HG03139 (cell line): ENCODE results near the gene ARHGAP24.

ENCODE experiments used
- ATAC-seq: cut with Tn5 transposase; IDR thresholded peaks from one replicate; pipeline ENCODE4 v1.9.1; 2021; ENCODE audit not compliant: unreplicated experiment

Gene ARHGAP24

DNA sequence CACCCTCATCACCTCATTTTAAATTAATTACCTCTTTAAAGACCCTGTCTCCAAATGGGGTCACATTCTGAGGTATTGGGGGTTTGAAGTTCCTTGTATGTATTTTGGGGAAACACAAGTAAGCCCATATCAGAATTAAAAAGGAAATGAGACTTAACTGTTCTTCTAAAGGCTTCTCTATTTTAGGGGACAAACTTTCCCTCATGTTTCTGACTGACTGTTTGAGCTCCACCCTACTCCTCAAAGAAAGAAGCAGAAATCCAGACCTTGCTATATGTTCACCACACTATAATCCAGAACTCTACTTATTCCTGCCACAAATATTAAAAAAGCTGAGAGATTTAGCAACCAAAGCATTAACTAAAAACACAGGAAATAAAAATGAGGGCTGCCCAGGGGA lies 258.8 kb downstream of the ARHGAP24 start:
- ATAC-seq, result no peak

GRCh38 chr4:85734424-85734831 lies 259.5 kb downstream of the ARHGAP24 start:
- no peak for ATAC-seq

DNA sequence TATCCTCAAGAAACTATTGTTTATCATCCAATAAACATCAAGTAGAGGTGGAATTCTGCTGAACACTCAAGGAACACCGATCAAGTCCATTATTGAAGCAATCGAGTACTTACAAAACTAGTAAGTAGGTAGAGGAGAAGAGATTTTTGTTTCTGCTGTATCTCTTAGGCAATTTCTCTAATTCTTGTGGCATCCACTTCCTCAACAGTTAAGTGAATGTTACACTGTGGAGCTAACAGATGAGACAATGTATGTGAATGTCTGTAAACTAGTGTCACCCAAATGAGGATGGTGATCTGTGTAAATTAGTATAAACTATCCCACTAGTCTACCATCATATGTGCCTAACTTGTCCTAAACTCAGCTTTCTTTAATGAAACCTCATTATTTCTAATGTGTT lies 261.6 kb downstream of the ARHGAP24 start:
- ATAC-seq, result no peak

DNA sequence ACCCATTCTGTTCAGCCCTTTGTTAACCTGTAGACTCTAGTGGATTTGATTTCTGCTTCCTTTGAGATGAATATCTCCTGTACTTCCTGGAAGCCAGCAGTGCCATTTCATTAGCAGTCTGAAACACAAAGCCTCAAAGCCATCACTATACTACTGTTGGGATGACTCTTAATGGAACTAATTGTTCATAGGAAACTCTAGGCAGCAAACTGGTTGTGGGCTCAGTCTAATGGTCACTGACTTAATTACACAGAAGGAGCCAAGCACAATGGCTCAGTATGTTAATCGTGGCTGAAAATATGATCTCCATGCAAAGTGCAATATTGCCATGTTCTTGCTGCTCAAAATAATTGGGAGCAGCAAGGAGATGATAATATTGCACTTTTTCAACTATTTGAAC lies 262.3 kb downstream of the ARHGAP24 start:
- ATAC-seq, result no peak

GRCh38 chr4:85738721-85739120 lies 263.8 kb downstream of the ARHGAP24 start:
- no peak for ATAC-seq

DNA sequence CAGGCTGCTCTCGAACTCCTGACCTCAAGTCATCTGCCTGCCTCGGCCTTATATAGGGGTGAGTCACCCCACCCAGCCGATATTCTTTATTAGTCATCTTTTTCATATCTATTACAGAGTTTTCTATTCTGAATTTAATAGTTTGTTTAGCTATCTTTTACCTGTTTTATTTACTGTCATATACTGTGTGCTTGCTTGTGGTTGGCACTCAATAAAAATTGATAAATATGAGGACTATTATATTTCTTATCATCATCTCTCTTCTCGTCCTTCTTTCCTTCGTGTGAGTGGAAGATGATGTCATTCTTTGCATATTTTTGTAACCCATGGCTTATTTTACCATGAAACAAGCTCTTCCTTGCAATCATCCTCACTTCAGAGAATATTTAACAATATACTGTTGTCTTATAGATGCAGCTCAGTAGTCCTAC lies 265.5 kb downstream of the ARHGAP24 start:
- ATAC-seq, result no peak

DNA sequence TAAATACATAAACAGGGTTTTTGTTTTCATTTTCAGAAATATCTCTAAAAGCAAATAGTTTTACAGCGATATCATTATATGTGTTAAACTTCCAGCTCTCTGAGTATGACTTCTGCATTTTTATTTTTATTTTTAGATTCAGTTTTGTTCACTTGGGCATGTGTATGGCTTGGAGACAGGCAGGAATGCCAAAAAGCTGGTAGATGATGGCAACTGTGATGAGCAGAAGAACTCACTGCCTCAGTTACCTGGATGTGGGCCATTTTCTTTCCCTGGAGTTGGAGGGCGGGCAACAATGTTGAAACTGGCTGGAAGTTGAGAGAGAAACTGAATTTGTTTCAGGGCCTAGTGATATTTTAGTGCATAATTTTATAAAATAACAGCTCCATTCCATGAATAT lies 266.4 kb downstream of the ARHGAP24 start:
- ATAC-seq, result no peak

DNA sequence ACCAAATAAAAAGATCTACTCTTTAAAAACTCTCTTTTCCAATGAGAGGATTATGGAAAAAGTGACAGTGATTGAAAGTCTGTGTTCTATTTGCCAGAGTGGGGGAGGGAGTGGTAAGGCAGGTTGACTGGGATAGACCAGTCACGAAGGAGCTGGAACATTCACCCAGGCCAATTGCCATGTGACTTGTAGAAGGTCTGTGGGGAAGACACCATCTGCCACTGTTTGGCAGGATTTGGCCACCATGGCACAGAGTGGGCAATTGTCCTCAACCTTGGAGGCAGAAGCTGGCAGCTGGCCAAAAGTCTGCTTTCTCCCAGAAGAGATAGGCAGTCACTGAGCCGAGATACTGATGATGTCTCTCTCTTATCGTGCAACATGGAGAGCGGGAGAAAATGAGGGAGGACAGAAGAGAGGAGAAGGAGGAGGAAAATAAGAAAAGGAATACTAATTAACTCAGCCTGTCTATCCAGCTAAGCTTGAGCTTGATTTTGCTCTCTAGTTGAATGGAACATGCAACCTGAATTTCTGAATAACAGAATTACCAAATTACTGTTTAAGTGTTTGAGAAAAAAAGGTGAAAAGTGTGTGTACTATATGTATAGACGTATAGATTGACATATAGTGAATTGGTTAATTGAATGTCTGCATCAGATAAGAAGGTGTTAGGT lies 267.1 kb downstream of the ARHGAP24 start:
- no peak for ATAC-seq

GRCh38 chr4:85744950-85745349 lies 270.0 kb downstream of the ARHGAP24 start:
- ATAC-seq, result no peak

GRCh38 chr4:85745939-85746338 lies 271.0 kb downstream of the ARHGAP24 start:
- no peak for ATAC-seq

DNA sequence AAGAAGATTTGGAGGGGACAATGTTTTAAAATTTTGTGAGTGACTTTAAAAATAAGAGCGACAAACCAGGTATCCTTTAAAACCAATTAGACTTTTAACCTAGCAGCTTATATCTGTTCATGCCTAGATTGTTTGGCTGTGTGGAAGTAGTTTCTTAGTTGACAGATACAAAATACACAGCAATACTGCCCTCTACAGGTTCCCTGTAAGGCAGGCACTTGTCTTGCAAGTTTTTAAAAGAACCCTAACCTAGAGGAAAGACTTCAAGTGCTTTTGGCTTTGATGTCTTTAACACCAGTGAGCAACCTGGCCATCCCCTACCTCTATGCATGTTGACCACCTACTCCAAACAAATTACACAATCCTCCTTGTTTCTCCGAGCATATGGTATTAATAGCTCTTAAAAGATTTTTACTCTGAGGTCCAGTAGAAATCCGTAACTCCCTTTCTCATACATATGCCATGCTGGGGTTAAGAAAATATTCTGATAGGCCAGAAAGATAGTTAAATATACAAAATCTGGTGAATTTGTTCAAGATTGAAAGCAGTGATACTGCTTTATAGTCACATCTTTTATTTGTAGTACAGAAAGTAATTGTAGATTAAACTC lies 273.0 kb downstream of the ARHGAP24 start:
- peak; percentile 76 for ATAC-seq

- no peak for ATAC-seq
Measured at GRCh38 chr4:85748654-85749053, 273.7 kb downstream of the ARHGAP24 start.

DNA sequence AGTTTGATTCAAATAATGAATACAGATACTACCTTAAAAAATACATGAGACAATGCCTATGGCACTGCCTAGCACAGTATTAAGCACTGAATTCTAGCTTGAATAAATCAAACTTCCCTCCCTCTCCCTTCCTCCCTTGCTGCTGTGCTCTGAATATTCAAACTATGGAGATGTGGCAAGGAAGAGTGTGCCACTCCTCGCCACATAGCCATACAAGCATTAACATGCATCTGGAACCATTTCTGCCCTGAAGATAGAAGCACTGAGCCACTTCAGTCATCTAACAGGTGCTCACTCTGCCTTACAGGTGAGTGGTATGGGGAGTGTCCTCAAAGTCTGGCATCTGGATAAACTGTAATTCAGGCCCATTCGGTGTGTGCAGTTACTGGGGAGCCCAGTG lies 276.9 kb downstream of the ARHGAP24 start:
- no peak for ATAC-seq

DNA sequence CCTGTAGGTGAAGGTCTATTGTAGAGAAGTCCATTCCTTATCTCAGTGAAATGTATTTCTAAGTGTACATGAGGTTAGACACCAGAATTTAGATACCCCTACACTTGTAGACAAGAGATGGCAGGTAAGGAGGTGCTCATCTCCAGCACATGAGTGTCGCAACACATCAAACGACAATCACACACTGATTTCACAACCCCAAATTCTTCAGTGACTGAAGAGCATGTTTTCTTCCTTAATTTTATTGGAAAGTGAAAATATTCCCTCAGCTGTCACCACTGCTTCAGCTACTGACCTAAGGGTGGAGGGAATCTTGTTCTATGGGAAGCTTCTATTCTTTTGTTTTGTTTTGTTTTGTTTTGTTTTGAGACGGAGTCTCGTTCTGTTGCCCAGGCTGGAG lies 280.3 kb downstream of the ARHGAP24 start:
- no peak for ATAC-seq

GRCh38 chr4:85756938-85757337 lies 282.0 kb downstream of the ARHGAP24 start:
- ATAC-seq, result no peak

DNA sequence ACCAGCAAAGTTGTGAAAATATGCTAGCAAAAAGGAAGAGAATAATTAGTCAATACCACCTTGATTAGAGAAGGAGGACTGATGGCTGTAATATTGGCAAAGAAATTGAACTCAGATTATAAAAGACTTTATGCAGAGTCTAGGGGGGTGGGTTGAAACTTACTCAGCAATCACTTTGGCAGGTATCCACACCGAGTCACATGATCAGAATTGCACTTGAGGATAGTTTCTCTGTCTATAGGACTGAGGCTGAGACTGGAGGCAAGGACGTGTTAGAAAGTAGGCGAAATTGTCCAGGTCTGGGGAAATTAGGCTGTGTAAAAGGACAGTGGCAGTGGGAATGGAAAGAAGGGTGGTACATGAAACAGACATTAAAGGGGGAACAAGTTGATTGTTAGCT lies 284.4 kb downstream of the ARHGAP24 start:
- no peak for ATAC-seq

- ATAC-seq, result no peak
Measured at GRCh38 chr4:85760511-85760910, 285.6 kb downstream of the ARHGAP24 start.

GRCh38 chr4:85761803-85762528 lies 287.0 kb downstream of the ARHGAP24 start:
- ATAC-seq, result no peak

DNA sequence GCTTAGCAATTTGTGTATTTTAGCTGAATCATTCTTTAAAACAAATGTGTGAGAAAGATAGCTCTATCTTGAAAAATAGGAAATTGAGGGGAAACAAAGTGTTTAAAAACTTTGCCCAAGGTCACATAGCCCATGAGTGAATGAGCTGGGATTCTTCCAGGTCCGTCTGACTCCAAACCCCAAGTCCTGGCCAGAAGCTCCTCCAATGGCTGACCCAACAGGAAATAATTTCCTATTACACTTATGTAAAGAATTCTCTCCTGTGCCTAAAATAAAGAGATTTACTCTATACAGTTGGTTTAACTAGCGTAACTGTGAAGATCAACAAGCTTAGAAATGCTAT lies 287.6 kb downstream of the ARHGAP24 start:
- ATAC-seq, result no peak

GRCh38 chr4:85763202-85763601 lies 288.3 kb downstream of the ARHGAP24 start:
- no peak for ATAC-seq

GRCh38 chr4:85767649-85768048 lies 292.7 kb downstream of the ARHGAP24 start:
- no peak for ATAC-seq

- no peak for ATAC-seq
Measured at GRCh38 chr4:85769009-85769408, 294.1 kb downstream of the ARHGAP24 start.
